ENCODE results near the gene FBXL14. TPM values are rescaled to one million over a fixed set of nuclear protein-coding genes. Genes with fewer than 3 reads are reported as not detected.
"Not testable (repeated sequence)": the region's sequence is repeated elsewhere in the genome, so short reads cannot be mapped to it uniquely, and the experiment has no call there.

Gene FBXL14
- polyA plus RNA-seq, 1 experiment: 3.2 TPM

DNA sequence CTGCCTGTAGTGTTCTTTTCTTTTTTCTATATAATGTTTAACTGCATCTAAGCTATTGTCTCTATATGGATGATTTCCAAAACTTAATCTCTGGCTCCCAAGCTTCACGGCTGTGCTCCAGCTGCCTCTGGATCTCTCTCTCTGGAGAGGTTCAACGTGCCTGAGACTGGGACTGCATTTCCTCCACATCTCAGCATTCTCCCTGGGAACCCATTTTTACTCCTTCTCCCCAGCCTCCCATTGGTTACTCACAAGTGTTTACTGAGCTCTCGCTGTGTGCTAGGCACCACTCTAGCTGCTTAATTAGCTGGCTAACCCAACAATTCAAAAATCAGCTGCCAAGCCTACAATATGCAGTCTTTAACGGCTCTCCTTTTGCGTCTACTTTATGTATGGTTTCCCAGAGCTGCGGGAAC, 34.7 kb downstream of the FBXL14 start:
- H3K9me3 ChIP-seq (ENCODE audit: control insufficient read depth, insufficient read depth, low read length): no peaks in the 10 kb centered on the region
- DNase-seq (ENCODE audit: low read depth, low spot score): no peak
- H3K27me3 ChIP-seq (ENCODE audit: control insufficient read depth, insufficient read depth, low read length): no peaks in the 10 kb centered on the region
- H3K27ac ChIP-seq (ENCODE audit: low read depth, low read length): peak overlapping the region; percentile 2
- ChIA-PET POLR2A (interaction anchor here (0.6 kb wide), 1 partner anchor 1613 kb away, joined by 3 read pairs; no protein-coding TSS in a partner anchor), CTCF (interaction anchor here (1.4 to 1.7 kb wide), 2 partner anchors 15 to 442 kb away, joined by 5 to 6 read pairs; no protein-coding TSS in a partner anchor)
- no peak overlapping the region for H3K4me3 ChIP-seq (ENCODE audit: low read depth, low read length)
- TF ChIP-seq, protein P1, sequence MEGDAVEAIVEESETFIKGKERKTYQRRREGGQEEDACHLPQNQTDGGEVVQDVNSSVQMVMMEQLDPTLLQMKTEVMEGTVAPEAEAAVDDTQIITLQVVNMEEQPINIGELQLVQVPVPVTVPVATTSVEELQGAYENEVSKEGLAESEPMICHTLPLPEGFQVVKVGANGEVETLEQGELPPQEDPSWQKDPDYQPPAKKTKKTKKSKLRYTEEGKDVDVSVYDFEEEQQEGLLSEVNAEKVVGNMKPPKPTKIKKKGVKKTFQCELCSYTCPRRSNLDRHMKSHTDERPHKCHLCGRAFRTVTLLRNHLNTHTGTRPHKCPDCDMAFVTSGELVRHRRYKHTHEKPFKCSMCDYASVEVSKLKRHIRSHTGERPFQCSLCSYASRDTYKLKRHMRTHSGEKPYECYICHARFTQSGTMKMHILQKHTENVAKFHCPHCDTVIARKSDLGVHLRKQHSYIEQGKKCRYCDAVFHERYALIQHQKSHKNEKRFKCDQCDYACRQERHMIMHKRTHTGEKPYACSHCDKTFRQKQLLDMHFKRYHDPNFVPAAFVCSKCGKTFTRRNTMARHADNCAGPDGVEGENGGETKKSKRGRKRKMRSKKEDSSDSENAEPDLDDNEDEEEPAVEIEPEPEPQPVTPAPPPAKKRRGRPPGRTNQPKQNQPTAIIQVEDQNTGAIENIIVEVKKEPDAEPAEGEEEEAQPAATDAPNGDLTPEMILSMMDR (IDR thresholded peaks at IDR 0.05; ENCODE audit: low read depth, low read length): no peak

DNA sequence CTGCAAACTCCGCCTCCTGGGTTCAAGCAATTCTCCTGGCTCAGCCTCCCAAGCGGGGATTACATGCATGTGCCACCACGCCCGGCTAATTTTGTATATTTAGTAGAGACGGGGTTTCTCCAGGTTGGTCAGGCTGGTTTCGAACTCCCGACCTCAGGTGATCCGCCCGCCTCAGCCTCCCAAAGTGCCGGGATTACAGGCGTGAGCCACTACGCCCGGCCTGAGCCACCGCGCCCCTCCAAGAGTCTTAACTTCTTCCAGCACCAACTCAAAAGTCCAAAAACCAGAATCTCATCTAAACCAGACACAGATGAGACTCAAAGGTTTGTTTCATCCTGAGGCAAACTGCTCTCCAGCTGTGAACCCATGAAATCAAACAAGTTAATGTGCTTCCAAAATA, 36.3 kb downstream of the FBXL14 start:
- H3K27ac ChIP-seq (ENCODE audit: low read depth, low read length); POLR2A ChIA-PET; H3K9me3 ChIP-seq (ENCODE audit: control insufficient read depth, insufficient read depth, low read length); DNase-seq (ENCODE audit: low read depth, low spot score); H3K4me3 ChIP-seq (ENCODE audit: low read depth, low read length); H3K27me3 ChIP-seq (ENCODE audit: control insufficient read depth, insufficient read depth, low read length); CTCF ChIA-PET: not testable (repeated sequence)

DNA sequence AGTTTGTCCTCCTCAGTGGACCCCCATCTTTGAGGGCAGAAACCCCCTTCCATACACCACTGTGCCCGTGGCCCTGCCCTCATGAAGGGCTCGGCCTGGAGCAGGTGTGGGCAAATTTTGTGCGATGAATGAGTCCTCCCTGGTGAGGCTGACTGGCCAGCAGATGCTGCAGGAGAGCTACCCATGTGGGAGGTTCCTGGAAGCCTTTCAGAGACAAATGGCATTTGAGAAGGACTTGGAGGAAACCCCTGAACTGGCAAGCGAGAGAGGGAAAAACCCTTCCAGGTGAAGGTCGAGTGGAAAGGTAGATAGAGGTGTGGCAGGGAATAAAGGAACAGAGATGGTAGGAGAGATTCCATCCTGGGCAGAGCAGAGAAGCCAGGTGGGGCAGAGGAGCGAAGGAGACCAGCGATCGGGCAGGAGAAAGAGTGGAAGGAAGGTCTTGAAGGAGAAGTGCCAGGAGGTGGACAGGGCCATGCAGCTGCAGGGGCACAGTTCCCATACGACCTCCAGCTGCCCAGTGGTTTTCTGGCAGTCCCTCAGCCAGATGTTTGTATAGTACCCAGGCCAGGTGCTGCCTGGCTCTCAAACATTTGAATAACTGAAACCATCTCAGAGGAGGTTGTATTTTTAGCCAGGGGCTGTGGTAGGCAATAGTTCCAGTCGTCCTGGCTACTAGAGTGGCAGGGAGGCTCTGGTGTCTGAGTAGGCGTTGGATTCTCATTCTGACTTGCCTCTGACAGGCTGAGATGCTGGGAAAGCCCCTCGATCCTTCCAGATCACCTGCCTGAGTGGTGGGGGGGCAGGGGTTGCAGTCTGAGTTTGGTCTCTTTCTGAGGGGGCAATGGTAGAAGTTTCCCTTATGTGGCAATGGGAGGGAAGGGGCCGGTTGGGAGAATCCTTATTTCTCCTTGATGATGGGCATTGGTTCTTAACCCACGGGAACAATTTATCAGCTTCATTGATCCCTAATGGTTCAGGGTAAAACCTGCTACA, 40.1 kb downstream of the FBXL14 start:
- H3K27me3 ChIP-seq (ENCODE audit: control insufficient read depth, insufficient read depth, low read length): no peaks in the 10 kb centered on the region
- ChIA-PET POLR2A (interaction anchor here (0.6 kb wide), 1 partner anchor 8 kb away, joined by 4 read pairs; no protein-coding TSS in a partner anchor), CTCF (interaction anchor here (0.5 to 0.6 kb wide), 2 partner anchors 25 to 65 kb away, joined by 3 to 5 read pairs; no protein-coding TSS in a partner anchor)
- DNase-seq (ENCODE audit: low read depth, low spot score): no peak
- H3K9me3 ChIP-seq (ENCODE audit: control insufficient read depth, insufficient read depth, low read length): peaks cover 6% of the 10 kb centered on the region
- TF ChIP-seq, protein P1 (IDR thresholded peaks at IDR 0.05; ENCODE audit: low read depth, low read length): no peak
- H3K27ac ChIP-seq (ENCODE audit: low read depth, low read length): no peak overlapping the region
- no peak overlapping the region for H3K4me3 ChIP-seq (ENCODE audit: low read depth, low read length)

DNA sequence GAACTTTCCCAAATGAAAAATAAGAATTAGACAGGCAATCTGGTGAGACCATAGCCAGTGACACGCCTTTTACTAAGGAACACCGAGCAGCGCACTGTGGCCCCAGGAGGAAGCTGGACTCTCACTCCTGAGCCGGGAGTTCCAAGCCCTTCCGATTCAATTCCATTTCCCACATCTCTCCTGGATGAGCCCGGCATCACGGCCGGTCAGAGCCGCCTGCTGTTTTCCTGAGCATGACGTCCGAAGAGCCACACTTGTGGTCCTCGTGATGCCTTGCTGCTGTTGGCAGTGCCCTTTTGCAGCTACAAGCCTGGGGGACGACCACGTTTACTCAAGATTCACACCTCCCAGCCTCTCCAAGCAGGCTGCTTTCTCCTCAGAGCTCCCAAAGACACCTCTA, 40.8 kb downstream of the FBXL14 start:
- CTCF ChIA-PET: no interaction called here
- H3K4me3 ChIP-seq (ENCODE audit: low read depth, low read length): no peak overlapping the region
- TF ChIP-seq, protein P1 (IDR thresholded peaks at IDR 0.05; ENCODE audit: low read depth, low read length): no peak

DNA sequence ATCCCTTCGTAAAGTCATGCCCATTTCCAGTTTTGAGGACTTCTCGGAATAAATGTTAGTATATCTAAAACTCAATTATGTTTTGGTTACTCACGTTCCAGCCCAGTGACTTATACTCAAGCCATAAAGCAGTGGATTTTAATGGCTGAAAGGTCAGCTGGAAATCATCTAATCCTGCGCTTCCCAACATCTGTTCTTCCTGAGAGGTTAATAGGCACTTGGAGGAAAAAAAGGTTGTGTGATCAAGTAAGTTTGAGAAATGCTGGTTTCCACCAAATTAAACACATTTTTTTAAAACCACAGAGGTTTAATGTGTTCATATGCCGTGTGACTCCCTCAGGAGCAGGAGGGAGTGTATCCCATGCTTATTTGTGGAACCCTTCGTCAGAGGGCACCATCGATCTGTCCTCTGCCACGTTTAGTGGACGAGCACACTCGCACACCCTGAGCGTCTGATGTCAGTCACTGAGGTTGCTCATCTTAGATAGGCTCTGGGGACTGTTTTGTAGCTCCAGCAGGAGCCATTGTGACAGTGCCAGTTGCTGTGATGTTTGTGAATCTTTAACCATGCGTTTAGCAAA, 41.4 kb downstream of the FBXL14 start:
- peaks cover 6% of the 10 kb centered on the region for H3K9me3 ChIP-seq (ENCODE audit: control insufficient read depth, insufficient read depth, low read length)
- TF ChIP-seq, protein P1 (IDR thresholded peaks at IDR 0.05; ENCODE audit: low read depth, low read length): no peak
- ChIA-PET CTCF (no interaction called here), POLR2A (no interaction called here)
- no peak overlapping the region for H3K4me3 ChIP-seq (ENCODE audit: low read depth, low read length)
- peak; percentile 36 for DNase-seq (ENCODE audit: low read depth, low spot score)
- H3K27ac ChIP-seq (ENCODE audit: low read depth, low read length): peak overlapping the region; percentile 67
- H3K27me3 ChIP-seq (ENCODE audit: control insufficient read depth, insufficient read depth, low read length): no peaks in the 10 kb centered on the region

More for the DNA sequence above, 40.8 kb downstream of the FBXL14 start:
- H3K27ac ChIP-seq (ENCODE audit: low read depth, low read length): peak overlapping the region; percentile 57
- POLR2A ChIA-PET: interaction anchor here (0.6 kb wide), 1 partner anchor 9 kb away, joined by 4 read pairs; no protein-coding TSS in a partner anchor
- no peaks in the 10 kb centered on the region for H3K27me3 ChIP-seq (ENCODE audit: control insufficient read depth, insufficient read depth, low read length)
- peaks cover 6% of the 10 kb centered on the region for H3K9me3 ChIP-seq (ENCODE audit: control insufficient read depth, insufficient read depth, low read length)
- DNase-seq (ENCODE audit: low read depth, low spot score): no peak

Data from AG04450 (cell line).